Measurements from ENCODE around the gene TRPV3.

Gene TRPV3

GRCh38 chr17:3546997-3547396 is 10.6 kb downstream of the TRPV3 start:
- TF ChIP-seq EZH2phosphoT487 (IDR thresholded peaks at IDR 0.05; ENCODE audit: borderline replicate concordance, low read length) (no peak), CTCF (IDR thresholded peaks at IDR 0.05; ENCODE audit: low read depth, low read length, poor library complexity, severe bottlenecking) (no peak)
- Histone ChIP-seq H3F3A (ENCODE audit: control insufficient read depth, insufficient read depth) (no peaks in the 10 kb centered on the region), H3K9me2 (replicated peaks; ENCODE audit: control insufficient read depth, low read length) (no peaks in the 10 kb centered on the region), H3K9me3 (ENCODE audit: control insufficient read depth, insufficient read depth, low read length) (no peaks in the 10 kb centered on the region), H3K27me3 (ENCODE audit: control insufficient read depth, low read length) (peaks cover 7% of the 10 kb centered on the region; the same call in 1 of the 2 replicates), H3K79me2 (ENCODE audit: control insufficient read depth, low read length) (no peaks in the 10 kb centered on the region), H3K36me3 (ENCODE audit: control insufficient read depth, low read length) (no peaks in the 10 kb centered on the region), H3K27ac (ENCODE audit: low read depth, low read length) (no peak overlapping the region), H3K4me3 (ENCODE audit: low read length) (no peak overlapping the region), H3K4me1 (ENCODE audit: control insufficient read depth, low read length) (no peaks in the 10 kb centered on the region), H4K20me1 (ENCODE audit: control insufficient read depth, insufficient read depth, low read depth, low read length) (no peaks in the 10 kb centered on the region), H3K4me2 (ENCODE audit: low read length) (no peak overlapping the region)

GRCh38 chr17:3546521-3546920 is 11.1 kb downstream of the TRPV3 start:
- H3K9me2 ChIP-seq (replicated peaks; ENCODE audit: control insufficient read depth, low read length): no peaks in the 10 kb centered on the region
- H3K4me1 ChIP-seq (ENCODE audit: control insufficient read depth, low read length): no peaks in the 10 kb centered on the region
- no peaks in the 10 kb centered on the region for H3F3A ChIP-seq (ENCODE audit: control insufficient read depth, insufficient read depth)
- H3K79me2 ChIP-seq (ENCODE audit: control insufficient read depth, low read length): no peaks in the 10 kb centered on the region
- TF ChIP-seq EZH2phosphoT487 (IDR thresholded peaks at IDR 0.05; ENCODE audit: borderline replicate concordance, low read length) (no peak), CTCF (IDR thresholded peaks at IDR 0.05; ENCODE audit: low read depth, low read length, poor library complexity, severe bottlenecking) (no peak)
- H3K9me3 ChIP-seq (ENCODE audit: control insufficient read depth, insufficient read depth, low read length): no peaks in the 10 kb centered on the region
- no peaks in the 10 kb centered on the region for H4K20me1 ChIP-seq (ENCODE audit: control insufficient read depth, insufficient read depth, low read depth, low read length)
- peaks cover 7% of the 10 kb centered on the region; the same call in 1 of the 2 replicates for H3K27me3 ChIP-seq (ENCODE audit: control insufficient read depth, low read length)
- no peak overlapping the region for H3K27ac ChIP-seq (ENCODE audit: low read depth, low read length)
- H3K4me3 ChIP-seq (ENCODE audit: low read length): no peak overlapping the region
- H3K4me2 ChIP-seq (ENCODE audit: low read length): no peak overlapping the region
- no peaks in the 10 kb centered on the region for H3K36me3 ChIP-seq (ENCODE audit: control insufficient read depth, low read length)

GRCh38 chr17:3545151-3545550 is 12.5 kb downstream of the TRPV3 start:
- peaks cover 11% of the 10 kb centered on the region for H3K27me3 ChIP-seq (ENCODE audit: control insufficient read depth, low read length)
- H3F3A ChIP-seq (ENCODE audit: control insufficient read depth, insufficient read depth): no peaks in the 10 kb centered on the region
- 0 out of 2 replicates have a peak, but pooled peaks cover 2% of the 10 kb centered on the region for H3K4me1 ChIP-seq (ENCODE audit: control insufficient read depth, low read length)
- H3K4me3 ChIP-seq (ENCODE audit: low read length): no peak overlapping the region
- no peaks in the 10 kb centered on the region for H3K9me3 ChIP-seq (ENCODE audit: control insufficient read depth, insufficient read depth, low read length)
- TF ChIP-seq CTCF (IDR thresholded peaks at IDR 0.05; ENCODE audit: low read depth, low read length, poor library complexity, severe bottlenecking): no peak
- no peak for TF ChIP-seq EZH2phosphoT487 (IDR thresholded peaks at IDR 0.05; ENCODE audit: borderline replicate concordance, low read length)
- H3K27ac ChIP-seq (ENCODE audit: low read depth, low read length): no peak overlapping the region
- no peaks in the 10 kb centered on the region for H3K9me2 ChIP-seq (replicated peaks; ENCODE audit: control insufficient read depth, low read length)
- no peaks in the 10 kb centered on the region for H3K36me3 ChIP-seq (ENCODE audit: control insufficient read depth, low read length)
- H4K20me1 ChIP-seq (ENCODE audit: control insufficient read depth, insufficient read depth, low read depth, low read length): no peaks in the 10 kb centered on the region
- no peaks in the 10 kb centered on the region for H3K79me2 ChIP-seq (ENCODE audit: control insufficient read depth, low read length)
- no peak overlapping the region for H3K4me2 ChIP-seq (ENCODE audit: low read length)
